HL-60 (cell line): ENCODE data around the gene OR4A16.

Source experiments
- CTCF ChIP-seq: IDR thresholded peaks from one replicate; pipeline ENCODE4 v1.5.1; 2011; ENCODE audit warnings: low read length, control low read depth, inconsistent platforms; ENCODE audit not compliant: insufficient read depth
- REST ChIP-seq: IDR thresholded peaks from 2 replicates; pipeline ENCODE4 v1.6.1; 2012; ENCODE audit warnings: low read depth; ENCODE audit not compliant: insufficient replicate concordance

DNA sequence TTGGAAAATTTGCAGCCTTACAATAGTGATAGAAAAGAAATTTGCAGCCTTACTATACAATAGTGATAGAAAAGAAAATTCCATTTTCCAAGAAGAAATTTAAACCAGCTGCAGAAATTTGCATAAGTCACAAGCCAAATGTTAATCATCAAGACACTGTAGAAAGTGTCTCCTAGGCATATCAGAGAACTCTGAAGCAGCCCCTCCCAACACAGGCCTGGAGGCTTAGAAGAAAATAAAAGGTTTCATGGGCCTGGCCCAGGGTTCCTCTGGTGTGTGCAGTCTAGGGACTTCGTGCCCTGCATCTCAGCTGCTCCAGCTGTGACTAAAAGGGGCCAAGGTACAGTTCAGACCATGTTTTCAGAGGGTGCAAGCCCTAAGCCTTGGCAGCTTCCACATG lies 6.0 kb downstream of the OR4A16 start:
- no peak for TF ChIP-seq CTCF
- TF ChIP-seq REST: no peak
